Activated naive CD4-positive, alpha-beta T cell treated with Interleukin-2 at 50 U/mL for 16 hours (primary cell): Measurements from ENCODE around the gene SUMO4.

Source experiments
- DNase-seq: peaks from one replicate; pipeline ENCODE4 v3.0.0-alpha.2; 2020

The SUMO4 gene

DNA sequence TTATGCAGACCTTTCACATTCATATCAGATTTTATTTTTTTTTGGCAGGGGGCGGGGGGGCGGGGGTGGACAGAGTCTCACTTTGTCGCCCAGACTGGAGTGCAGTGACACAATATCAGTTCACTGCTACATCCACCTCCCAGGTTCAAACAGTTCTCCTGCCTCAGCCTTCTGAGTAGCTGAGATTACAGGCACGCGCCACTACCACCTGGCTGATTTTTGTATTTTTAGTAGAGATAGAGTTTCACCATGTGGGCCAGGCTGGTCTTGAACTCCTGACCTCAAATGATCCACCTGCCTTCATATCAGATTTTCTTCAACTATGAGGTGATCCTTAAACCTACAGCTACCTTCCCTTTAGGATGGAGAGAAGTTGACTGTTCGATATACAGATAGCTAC, 8.0 kb upstream of the SUMO4 start:
- DNase-seq: no peak

DNA sequence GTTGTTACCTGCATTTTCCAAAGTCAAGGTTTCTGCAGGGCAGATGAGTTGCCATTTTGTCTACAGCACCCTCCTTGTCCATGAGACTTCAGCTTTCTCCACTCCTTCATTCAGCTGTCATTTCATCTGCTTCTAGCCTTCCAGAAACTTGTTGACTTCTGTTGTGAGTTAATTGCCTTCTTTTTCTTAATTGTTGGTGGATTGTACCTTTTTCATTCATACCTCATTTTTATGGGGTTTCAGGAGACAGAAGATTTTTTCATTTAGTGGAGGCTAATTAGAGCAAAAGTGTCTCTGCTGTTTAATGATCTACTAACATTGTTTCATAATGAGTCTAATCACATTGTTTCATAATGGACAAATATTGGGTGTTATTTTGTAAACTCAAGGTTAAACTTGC, 7.5 kb upstream of the SUMO4 start:
- DNase-seq: no peak

DNA sequence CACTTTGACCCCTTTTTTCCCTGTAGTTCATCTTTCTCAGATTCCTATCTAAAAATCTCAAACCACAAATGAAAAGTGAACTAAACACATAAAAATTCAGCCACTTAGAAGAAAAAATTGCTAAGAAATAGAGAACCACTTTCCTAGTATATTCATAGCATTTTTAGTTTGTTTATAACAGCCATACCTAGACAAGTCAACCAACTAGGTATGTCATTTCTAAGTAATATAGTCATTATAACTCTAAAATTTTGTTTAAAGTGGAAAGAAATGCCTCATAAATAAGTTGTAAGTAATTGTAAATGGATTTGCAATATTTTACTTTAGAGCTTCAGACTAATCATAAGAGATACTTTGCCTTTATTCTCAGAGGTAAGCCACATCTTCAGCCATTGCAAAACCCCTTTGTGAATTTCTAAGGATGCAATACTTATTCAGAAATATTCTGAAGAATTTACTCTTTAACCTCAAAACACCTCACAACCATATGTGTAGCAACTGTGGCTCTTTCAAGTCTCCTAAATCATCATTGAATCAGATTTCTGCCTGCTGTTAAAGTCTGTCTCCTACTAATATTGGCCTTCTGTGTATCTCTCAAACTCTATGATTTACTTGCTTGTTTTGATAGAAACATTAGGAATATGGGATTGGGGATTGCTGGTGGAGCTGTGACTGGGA, 6.9 kb upstream of the SUMO4 start:
- no peak for DNase-seq

DNA sequence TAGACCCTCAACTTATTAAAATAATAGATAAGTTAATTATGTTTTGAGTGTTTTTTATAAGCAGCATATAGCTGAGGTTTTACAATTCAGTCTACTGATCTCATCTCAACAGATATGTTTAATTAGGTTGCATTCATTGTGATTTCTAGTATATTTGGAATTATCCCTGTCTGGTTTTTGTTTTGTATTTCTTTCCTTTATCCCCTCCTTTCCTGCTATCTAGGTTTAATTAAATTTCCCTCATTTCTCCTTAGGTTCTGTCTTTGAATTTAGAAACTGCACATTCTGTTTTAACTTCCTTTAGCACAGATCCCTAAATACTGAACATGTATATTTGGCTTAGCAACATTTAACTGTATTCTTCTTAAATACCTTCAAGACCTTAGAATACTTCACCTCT, 4.9 kb upstream of the SUMO4 start:
- no peak for DNase-seq

DNA sequence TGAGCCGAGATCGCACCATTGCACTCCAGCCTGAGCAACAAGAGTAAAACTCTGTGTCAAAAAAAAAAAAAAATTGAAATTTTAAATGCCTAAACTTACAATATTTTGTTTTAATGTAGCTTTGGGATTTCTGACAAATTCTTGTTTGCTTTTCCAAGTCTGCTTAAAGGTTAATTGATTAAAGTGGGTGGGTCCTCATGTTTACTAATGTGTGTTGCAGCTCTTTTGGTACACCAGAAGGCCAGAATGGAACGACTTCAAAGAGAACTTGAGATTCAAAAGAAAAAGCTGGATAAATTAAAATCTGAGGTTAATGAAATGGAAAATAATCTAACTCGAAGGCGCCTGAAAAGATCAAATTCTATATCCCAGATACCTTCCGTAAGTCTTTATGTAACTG, 2.7 kb upstream of the SUMO4 start:
- no peak for DNase-seq

DNA sequence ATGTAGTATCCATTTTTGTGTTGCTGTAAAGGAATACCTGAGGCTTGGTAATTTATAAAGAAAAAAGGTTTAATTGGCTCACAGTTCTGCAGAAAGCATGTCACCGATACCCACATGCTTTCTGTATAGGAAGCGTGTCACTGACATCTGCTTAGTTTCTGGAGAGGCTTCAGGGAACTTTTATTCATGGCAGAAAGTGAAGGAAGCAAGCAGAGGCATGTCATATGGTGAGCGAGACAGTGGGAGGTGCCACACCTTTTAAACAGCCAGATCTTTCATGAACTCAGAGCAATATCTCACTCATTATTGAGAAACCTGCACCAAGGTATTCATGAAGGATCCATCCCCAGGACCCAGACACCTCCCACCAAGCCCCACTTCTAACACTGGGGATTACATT, 3.5 kb downstream of the SUMO4 start:
- no peak for DNase-seq

DNA sequence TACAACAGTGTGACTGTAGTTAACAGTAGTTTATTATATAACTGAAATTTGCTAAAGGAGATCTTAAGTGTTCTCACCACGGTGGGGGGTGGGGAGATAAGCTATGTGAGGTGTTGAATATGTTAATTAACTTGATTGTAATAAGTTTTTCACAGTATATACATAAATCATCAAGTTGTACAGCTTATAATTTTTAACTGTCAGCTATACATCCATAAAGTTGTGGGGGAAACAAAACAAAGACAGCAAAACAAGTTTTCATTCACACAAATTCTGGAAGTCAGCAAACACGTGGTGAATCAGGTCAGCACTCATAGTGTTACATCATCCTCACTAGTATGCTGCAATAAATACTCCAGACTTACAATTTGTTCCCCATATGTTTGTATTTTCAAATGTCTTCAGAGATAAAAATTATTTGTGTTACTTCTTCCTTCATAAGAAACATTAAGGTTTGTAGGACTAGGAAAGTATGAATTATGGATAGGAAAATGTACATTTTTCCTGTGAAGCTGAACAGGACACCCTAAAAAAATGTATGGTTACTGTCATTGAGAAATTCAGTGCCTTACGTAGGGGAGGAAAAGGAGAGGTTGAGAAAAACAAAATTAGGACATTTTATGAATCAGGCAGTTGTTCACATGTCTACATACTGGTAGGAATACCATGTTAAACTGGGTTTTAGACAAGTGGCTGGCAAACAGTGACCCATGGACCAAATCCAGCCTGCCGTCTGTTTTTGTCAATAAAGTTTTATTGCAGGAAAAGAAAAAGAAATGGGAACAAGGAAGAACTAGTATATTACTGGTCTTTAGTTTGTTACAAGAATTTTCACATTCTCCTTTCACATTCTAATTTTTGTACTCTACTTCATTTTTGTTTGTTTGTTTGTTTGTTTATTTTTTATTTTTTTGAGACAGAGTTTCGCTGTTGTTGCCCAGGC, 6.0 kb downstream of the SUMO4 start:
- DNase-seq: no peak

DNA sequence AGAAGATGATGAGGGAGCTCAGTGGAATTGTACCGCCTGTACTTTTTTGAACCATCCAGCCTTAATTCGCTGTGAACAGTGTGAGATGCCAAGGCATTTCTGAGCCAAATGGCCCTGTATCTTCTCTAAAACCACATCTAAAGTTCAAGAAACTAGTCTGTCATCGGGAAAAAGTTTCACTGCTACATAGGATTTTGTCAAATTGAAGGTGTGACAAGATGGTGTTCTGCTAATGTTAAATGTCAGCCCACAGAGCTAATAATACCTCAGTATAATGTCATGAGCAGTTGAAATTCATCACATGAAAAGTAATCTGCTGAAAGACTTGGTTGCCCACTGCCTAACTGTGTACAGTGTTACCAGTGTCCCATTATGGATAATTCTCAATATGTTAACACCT, 9.6 kb downstream of the SUMO4 start:
- no peak for DNase-seq

DNA sequence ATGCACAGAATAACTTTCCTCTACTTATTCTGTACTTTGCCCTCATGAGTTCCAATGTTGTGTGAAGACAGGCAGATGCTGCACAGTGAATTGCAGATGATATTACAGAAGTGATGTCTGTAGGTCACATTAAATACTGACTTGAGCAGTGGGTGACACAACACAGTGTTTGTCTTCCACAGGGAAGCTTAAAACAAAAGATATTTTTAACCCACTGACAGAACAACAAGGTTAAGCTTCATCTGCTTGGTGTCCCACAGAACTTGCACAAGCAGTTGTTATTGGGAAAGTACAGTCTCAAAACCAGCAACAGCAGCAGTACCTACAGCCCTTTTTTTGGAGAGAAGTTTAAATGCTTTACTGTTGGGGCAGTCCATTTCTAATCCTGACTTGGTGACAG, 10.5 kb downstream of the SUMO4 start:
- no peak for DNase-seq

DNA sequence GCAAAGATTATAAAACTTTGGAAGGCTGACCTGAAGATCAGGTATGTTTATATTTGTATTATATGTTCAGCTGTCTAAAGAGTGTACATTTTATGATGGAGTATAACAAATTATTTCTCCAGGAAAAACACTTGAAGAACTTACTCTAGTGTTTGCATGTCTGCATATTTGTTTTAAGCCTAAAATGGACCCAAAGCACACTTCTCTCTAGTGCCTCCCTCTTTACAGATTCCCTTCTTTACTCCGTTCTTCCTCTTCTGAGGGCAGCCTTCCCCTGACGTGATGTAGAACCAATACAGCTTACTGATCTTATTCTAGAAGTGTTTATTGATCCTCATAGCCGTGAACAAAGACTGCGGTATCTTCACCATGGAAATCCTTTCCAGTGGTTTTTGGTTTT, 13.9 kb downstream of the SUMO4 start:
- DNase-seq: no peak

DNA sequence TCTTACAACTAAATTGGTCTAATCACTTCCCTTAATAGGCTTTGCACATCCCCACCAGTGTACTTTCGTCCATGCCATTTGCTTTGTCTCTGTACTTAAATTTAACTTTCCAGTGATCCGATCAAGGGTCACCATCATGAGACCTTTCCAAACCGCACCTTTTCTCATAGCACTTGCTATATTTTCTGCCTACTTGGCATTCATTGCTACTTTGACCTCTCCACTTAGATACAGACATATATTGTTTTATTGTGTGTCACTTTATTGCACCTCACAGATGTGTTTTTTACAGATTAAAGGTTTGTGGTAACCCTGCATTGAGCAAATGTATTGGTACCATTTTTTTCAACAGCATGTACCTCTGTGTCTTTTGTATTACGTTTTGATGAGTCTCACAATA, 14.8 kb downstream of the SUMO4 start:
- DNase-seq: no peak

DNA sequence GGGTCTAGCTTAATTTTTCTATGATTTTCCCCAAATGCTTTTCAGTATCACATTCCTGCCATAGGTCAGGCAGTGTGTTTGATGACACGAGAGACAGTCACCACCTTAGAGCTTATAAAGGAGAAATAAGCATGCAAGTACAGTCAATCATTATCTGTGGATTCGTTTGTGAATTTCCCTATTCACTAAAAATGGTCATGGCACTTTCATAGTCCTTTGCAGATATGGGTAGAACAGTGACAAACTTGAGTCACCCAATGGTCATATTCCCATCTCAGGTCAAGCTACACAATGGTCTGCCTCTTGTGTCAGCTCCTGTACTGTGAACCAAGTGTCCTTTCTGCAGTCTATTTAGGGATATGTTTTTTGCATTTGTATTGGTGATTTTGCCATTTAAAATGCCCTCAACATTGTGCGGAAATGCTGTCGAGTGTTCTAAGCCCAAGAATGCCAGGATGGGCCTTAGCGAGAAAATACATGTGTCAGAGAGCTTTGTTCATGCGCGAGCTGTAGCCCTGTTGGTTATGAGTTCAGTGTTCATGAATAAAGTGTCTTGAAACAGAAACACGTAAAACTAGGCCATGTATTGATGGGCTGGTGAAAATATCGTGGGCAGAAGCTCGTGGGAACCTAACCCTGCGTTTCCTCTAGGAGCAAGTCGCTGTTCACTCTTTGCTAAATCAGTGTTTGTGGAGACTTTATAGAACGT, 19.8 kb downstream of the SUMO4 start:
- DNase-seq: no peak

DNA sequence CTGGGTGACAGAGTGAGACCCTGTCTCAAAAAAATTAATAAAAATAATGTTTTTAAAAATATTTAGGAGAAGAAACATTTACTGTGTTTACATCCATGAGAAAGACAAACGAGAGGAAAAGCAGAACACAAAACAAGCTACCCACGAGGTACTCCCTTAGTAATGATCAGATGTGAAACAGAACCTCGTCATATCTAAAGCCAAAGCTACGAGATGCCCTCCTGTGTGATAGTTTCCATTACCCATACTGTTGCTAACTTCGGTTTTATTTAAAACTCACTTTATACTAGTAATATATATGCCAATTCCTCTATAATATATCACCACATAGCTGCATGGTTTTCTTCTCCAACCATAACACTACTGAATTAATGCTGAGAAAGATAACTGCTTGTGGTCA, 21.1 kb downstream of the SUMO4 start:
- DNase-seq: no peak

DNA sequence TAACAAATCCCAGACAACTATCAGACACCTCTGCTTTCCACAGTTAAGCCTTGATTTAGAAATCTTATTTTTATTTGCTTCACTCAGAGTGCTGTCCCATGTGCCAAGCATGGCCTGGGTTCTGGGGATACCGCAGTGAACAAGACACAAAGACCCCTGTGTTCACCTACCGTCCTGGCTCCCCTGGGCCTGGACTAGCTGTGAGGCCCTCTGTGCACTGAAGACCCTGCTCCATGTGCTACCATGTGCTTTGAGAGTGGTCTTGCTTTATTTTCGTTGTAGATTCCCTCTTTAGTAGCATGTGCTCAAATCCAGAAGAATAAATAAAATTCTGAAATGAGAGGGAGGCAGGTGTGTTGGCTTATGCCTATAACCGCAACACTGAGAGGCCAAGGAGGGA, 22.5 kb downstream of the SUMO4 start:
- no peak for DNase-seq

DNA sequence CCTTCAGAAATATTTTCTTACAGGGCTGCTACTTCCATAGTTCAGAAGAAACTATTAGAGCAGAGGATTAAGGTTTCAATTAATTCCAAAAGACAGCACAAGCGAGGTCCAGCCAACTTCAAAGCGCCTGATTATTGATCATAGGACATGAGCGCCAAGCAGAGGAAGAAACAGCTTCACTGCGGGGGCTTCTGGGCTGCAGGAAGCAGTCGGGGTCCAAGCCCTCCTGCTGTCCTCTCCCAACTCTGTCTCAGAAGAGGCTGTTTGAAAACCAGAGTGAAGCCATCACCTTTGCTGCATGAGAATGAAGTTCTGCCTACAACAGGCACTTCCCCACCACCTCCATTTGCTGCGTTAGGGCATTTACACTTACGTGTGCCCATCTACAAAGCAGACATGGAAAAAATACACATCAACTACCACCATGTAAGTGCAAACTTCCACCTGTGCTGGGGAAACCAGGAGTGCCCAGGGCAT, 23.9 kb downstream of the SUMO4 start:
- DNase-seq: no peak

DNA sequence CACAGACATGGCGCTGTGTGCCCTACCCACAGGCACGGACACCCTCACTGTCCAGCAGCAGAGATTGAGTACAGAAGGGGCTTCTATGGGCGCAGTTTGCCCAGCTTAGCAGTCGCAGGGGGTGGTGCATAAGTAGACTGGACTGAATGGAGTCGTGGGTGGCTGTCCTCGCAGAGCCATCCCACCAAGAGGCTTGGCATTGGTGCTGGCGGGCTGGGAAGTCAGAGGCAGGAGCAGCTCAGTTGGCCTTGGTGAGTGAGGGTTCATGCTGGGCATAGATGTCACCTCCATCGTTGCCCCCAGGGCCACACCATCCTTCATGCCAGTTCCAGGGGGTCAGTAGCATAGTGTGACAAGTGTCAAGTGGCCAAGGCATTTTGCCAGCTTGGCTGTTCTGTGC, 25.2 kb downstream of the SUMO4 start:
- DNase-seq: no peak

DNA sequence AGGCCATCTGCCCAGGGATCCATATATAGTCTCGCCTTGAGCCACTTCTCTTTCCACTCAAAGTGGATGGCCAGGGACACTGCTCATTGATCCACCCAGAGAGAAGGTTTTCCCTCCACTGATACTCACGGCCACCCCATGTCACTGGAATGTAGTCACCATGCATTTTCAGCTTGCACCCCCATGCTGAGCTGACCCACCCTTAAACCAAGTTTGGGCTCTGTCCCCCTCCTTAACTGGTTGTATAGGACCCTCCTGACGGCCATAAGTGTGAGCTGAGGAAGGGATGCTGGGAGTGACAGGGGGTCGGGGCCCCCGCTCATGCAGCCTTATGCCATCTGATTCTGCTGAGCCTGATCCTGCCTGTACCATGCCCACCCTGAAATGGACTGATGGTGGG, 25.7 kb downstream of the SUMO4 start:
- DNase-seq: no peak

DNA sequence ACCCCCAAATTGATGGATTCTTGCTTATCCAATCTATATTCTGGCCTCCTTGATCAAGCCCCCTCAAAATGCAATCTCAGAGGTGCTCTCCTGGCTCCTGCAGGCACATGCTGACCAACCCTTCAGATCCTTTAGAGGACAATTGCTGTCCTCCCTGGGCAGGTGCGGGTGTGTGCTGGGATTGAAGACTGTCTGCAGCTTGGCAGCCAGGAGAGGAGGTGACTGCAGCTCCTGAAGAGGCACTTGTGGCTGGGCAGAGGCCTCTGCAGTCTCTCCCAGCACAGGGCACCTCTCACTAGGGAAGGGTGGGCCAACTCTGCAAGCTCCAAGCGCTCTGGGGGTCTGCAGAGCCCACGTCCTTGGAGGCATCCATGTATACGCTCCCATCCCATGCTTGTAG, 28.5 kb downstream of the SUMO4 start:
- DNase-seq: no peak

DNA sequence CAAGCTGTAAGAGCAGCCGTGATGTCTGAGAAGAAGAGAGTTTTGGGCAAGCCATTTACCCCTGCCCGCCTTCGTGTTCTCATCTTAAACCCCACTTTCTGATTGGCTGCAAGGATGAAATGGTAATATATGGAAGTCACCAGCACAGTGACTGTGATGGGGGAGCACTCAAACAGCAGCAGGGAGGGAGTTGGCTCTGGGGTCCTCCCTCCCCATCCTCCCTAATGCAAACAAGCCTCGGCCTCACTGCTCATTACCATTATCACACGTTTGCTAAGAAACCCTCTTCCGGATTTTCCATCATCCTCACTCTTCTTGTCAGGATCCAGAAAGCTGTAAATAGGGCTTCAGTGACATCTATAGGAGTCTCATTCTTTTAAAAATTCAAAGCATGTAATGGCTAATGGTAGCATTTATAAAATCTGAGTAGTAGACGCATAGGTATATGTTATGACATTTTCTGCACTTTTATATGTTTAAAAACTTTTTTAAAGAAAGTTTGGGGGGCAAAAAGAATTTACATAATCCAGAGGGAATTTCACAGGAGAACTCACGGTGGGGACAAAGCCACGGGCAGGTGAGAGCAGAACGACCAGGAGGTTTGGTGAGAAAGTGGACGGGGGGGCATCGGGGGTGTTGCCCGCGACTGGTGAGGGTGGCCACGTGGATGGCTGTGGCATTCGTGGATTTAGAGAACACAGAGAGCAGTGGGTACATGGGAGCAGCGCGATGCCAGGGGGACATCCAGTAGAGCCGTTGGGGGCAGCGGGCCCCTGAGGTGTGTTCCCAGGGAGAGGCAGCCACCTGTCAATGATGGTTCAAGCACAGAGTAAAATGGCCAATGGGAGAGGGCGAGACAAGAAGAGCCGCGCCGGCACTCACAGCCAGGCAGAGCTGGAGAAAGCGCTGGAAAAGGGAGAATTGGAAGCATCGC, 29.6 kb downstream of the SUMO4 start:
- no peak for DNase-seq

DNA sequence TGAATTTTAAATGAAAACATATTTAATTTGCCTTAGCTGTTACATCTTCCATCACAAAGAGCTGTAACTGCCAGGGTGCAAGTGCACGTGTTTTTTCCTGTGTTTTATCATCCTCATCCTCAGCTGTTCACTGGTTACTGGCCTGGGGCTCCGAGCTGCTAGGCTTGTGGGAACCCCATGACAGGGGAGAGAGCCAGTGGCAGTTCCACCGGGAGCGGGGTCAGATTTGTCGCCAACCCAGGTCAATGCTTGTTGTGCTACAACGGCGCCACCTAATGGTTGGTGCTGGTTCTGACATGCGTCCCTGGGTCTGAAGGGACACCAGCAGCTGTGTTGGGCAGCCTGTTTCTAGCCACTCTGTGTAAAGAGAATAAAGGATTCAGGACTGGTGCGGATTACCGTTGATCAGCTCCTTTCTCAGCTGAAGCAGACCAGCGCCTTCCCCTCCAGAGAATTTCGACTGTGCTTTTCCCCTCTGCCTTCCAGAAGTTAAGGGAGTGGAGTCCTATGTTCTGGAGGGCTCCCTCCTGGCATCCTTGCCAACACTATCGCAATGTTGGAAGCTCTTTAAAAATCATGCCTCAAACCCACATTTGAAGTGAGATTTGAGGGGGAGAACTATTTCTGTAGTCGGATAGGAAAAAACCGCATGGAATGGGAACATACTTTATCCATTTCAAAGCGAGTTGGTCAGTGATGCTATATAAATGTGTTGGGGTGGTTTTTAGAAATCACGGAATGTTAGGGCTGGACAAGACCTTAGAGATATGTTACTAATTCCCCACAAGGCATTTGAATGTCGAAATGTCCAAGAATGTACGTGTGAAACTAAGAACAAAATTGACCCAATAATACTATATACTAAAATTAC, 32.1 kb downstream of the SUMO4 start:
- DNase-seq: peak; percentile 89

DNA sequence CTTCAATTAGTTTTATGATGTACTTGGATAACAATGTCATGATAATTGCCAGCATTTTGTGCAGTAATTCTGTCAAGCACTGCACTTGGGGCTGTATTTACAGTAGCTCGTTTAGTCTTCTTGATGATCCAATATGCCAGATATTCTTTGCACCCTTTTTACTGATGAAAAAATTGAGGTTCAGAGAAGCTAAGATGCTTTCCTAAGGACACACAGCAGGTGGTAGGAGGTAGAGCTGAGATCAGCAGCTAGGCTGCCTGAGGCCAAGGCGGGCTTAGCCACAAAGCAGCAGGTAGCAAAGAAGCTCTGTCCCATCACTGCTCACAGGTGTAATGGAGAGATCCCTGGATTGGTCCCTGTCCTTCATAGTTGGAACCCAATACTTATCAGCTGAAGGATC, 33.3 kb downstream of the SUMO4 start:
- no peak for DNase-seq

DNA sequence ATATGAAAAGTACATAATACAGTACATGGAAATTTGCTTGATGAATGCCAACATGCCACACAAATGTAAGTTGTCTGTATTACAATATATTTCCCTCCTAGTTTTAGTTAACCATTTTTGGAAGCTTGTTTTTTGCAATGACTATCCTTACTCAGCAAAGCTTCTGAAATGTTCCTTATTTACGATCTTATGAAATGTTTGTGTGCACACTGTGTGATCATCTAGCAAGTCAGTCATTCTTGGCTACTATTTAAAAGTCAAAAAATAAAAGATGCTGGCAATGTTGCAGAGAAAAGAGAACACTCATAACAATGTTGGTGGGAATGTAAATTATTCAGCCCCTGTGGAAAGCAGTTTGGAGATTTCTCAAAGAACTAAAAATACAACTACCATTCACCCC, 33.8 kb downstream of the SUMO4 start:
- no peak for DNase-seq
